ENCODE results near the gene PPID.
"Not testable (repeated sequence)": the region's sequence is repeated elsewhere in the genome, so short reads cannot be mapped to it uniquely, and the experiment has no call there.

The PPID gene

GRCh38 chr4:158766434-158767044 lies 43.3 kb upstream of the PPID start:
- DNase-seq (ENCODE audit: extremely low read depth, low read depth), result no peak
- no peak for TF ChIP-seq CTCF (IDR thresholded peaks at IDR 0.05; ENCODE audit: low read depth, low read length)

GRCh38 chr4:158763462-158763861 lies 40.3 kb upstream of the PPID start:
- no peak for TF ChIP-seq CTCF (IDR thresholded peaks at IDR 0.05; ENCODE audit: low read depth, low read length)
- DNase-seq (ENCODE audit: extremely low read depth, low read depth), result no peak

GRCh38 chr4:158762553-158762952 lies 39.4 kb upstream of the PPID start:
- TF ChIP-seq CTCF (IDR thresholded peaks at IDR 0.05; ENCODE audit: low read depth, low read length), result no peak
- no peak for DNase-seq (ENCODE audit: extremely low read depth, low read depth)

- DNase-seq (ENCODE audit: extremely low read depth, low read depth), result no peak
- TF ChIP-seq CTCF (IDR thresholded peaks at IDR 0.05; ENCODE audit: low read depth, low read length), result no peak
These were observed 37.7 kb upstream of the PPID start for GRCh38 chr4:158760866-158761265.

GRCh38 chr4:158759539-158759938 lies 36.3 kb upstream of the PPID start:
- DNase-seq (ENCODE audit: extremely low read depth, low read depth), result not testable (repeated sequence)

- DNase-seq (ENCODE audit: extremely low read depth, low read depth), result no peak
- no peak for TF ChIP-seq CTCF (IDR thresholded peaks at IDR 0.05; ENCODE audit: low read depth, low read length)
These were observed 35.5 kb upstream of the PPID start for GRCh38 chr4:158758703-158759102.

GRCh38 chr4:158758142-158758541 lies 34.9 kb upstream of the PPID start:
- TF ChIP-seq CTCF (IDR thresholded peaks at IDR 0.05; ENCODE audit: low read depth, low read length), result no peak
- no peak for DNase-seq (ENCODE audit: extremely low read depth, low read depth)

GRCh38 chr4:158756588-158756987 lies 33.4 kb upstream of the PPID start:
- no peak for DNase-seq (ENCODE audit: extremely low read depth, low read depth)
- TF ChIP-seq CTCF (IDR thresholded peaks at IDR 0.05; ENCODE audit: low read depth, low read length), result no peak

- not testable (repeated sequence) for DNase-seq (ENCODE audit: extremely low read depth, low read depth)
These were observed 32.6 kb upstream of the PPID start for GRCh38 chr4:158755819-158756218.

All from AG09319 (cell line).